GM18519 (cell line): Measurements from ENCODE around the gene P2RY8.

Experiments used
- ATAC-seq: cut with Tn5 transposase; IDR thresholded peaks from one replicate; pipeline ENCODE4 v1.9.1; 2021; ENCODE audit warnings: mild to moderate bottlenecking, moderate library complexity; ENCODE audit not compliant: unreplicated experiment, low FRiP score

P2RY8 gene

DNA sequence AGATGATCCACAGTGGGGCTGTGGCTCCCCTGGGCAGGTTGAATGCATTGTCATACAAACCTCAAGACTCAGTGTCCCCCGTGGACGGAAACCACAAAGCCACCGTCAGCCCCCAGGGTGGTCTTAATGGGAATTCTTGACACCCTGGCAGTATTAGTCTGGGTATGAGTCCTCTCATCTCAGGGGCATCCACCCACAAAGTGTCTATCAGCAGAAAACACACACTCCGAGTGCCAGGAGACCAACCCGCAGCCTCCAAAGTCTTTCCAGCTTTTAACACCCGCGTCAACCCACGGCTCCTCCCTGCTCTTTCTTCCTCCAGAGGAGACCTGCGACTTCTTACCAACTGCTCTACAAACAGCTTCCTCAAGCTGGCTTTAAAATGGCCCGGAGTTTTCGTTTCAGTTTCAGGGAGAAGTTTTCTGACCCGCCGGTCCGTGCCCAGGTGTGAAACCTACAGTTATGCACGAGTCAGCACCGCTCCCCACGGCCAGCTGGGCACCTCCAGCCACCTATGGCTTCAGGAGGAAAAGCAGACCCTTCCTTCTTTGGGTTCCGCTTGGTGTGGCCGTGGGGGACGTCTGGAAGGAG lies 69.9 kb downstream of the P2RY8 start:
- ATAC-seq, result no peak

DNA sequence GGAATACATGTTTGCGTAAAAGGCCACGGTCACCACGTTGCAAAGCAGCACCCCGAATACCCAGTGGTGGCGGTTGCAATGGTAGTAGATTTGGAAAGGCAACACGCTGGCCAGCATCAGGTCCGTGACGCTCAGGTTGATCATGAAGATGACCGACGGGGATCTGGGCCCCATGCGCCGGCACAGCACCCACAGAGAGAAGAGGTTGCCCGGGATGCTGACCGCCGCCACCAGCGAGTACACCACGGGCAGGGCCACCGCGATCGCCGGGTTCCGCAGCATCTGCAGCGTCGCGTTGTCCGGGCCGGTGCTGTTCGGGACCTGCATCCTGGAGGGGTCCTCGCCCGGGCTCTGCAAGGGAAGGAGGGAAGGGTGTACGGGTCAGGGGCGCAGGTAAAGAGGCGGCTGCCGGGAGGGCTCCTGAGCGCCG lies 70.7 kb downstream of the P2RY8 start:
- ATAC-seq, result no peak

DNA sequence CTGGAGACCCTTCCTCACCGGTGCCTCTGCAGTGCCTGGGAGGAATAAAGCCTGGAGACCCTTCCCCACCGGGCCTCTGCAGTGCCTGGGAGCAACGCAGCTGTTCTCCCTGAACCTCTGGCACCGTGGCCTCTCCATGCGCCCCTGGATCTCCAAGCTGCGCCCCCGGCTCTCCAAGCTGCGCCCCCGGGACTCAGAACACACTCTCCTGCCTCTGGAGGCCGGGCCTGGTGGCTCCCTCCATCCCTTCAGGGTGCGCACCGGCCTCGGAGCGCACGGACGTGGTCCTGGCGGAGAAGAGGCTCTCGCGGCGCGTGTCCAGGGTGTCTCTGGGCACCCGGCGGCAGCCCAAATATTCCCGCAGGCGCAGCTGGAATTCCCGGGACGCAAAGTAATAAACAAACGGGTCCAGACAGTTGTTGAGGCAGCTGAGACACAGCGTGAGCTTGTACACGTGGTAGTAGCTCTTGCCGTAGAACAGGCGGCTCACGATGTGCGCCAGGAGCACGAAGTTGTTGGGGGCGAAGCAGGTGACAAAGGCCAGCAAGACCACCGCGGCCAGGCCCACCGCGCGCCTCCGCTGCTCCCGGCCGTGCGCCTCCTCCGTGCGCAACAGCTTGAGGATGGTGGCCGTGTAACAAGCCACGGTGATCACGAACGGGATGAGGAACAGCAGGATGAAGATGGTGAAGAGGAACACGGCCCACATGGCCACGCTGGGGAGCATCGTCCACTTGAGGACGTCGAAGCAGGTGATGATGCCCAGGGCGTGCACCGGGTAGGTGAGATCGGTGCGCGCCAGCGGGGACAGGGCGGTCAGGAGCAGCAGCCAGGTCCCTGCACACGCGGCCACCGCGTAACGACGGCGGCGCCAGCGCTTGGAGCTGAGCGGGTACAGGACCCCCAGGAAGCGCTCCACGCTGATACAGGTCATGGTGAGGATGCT lies 71.4 kb downstream of the P2RY8 start:
- ATAC-seq, result no peak

- ATAC-seq, result no peak
Observed at GRCh38 chrX:1464971-1465285, 72.1 kb downstream of the P2RY8 start.

- ATAC-seq, result no peak
Observed at GRCh38 chrX:1464041-1464970, 72.7 kb downstream of the P2RY8 start.

DNA sequence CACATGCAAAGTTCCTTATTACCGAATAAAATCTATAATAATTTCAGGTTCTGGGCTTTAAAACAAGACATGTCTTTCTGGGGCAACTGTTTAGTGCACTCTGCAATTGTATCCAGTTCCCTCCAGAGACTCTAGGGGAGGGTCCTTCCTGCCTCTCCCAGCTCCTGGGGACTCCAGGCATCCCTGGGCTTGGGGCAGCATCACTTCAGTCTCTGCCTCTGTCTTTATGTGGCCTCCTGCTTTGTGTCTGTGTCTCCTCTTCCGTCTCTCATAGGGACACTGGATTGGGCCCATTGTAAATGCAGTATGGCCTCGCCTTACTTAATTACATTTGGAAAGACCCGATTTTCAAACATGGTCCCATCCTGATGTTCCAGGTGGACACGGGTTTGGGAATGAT lies 73.4 kb downstream of the P2RY8 start:
- no peak for ATAC-seq

- ATAC-seq, result no peak
Observed at GRCh38 chrX:1462596-1463251, 74.3 kb downstream of the P2RY8 start.

DNA sequence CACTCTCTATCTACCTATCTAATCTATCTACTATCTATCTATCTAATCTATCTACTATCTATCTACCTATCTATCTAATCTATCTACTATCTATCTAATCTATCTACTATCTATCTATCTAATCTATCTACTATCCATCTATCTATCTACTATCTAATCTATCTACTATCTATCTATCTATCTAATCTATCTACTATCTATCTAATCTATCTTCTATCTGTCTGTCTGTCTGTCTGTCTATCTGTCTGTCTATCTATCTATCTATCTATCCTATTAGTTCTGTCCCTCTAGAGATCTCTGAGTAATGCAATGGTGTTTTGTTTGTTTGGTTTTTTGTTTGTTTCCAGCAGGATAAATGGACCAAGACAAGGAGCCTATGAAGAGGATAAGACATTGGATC lies 74.9 kb downstream of the P2RY8 start:
- ATAC-seq, result no peak

DNA sequence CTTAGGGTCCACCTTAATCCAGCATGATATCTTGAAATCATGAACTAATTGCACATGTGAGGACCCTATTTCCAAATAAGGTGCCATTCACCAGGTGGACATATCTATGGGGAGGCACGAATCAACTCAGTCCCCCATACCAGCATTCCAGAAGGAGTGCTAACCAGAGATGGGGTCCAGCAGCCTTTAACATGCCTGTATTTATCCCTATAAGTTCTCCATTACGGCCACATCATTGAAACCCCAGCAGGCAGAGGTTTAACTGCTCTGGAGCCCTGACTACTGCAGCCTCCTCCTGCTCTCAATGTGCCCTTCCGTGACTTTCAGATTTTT lies 81.1 kb downstream of the P2RY8 start:
- ATAC-seq, result no peak

- ATAC-seq, result no peak
Observed at GRCh38 chrX:1453951-1454785, 82.8 kb downstream of the P2RY8 start.

DNA sequence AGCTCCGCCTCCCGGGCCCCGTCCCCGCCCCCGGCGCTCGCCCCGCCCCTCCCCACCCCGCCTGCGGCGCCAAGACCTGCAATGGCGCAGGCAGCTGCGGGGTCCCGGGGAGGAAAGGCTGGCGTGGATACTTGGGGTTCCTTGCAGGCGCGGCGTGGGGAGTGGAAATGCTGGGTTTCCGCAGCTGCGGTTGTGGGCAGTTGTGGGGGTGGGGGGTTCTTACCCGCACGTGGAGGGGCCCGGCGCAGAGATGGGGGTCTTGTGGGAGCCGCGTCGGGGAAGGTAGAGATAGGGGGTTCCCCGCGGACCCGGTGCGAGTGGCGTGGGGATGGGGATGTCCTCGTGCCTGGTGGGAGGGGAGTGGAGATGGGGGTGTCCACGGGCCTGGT lies 83.6 kb downstream of the P2RY8 start:
- ATAC-seq, result no peak

DNA sequence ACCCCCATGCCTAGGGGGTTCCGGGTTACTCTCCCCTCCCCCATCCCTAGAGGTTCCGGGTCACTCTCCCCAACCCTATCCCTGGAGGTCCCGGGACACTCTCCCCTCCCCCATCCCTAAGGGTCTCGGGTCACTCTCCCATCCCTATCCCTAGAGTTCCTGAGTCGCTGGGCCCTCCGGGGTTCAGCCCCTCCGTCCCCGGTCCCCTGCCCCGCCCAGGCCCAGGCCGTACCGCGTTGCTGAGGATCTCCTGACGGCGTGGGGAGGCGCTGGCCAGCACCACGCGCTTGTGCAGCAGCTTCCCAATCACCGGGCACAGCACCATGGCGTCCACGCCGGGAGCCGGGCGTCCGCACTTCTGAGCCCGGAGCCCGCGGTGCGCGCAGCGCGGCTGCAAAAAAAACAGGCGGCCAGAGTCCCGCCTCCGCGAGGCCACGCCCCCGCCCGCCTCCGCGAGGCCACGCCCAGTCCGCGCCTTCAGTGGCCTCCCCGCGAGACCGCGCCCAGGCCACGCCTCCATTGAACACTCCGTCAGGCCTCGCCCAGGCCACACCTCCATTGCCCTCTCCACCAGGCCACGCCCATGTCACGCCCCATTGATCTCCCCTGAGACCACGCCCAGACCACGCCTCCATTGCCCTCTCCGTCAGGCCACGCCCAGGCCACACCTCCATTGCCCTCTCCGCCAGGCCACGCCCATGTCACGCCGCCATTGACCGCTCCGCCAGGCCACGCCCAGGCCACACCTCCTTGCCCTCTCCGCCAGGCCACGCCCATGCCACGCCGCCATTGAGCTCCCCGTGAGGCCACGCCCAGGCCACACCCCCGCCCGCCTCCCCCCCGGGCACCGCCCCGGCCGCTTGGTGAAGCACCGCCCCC lies 84.2 kb downstream of the P2RY8 start, which contains the start of gene ASMTL:
TSS of gene ASMTL (minus strand) at position 394 of the 879 bp plus-strand sequence. CDS start at position 325, 69 bp downstream.
- ATAC-seq, result peak; percentile 60

GRCh38 chrX:1451661-1452515 lies 85.1 kb downstream of the P2RY8 start:
- ATAC-seq, result no peak

- no peak for ATAC-seq
Observed at GRCh38 chrX:1451251-1451660, 85.7 kb downstream of the P2RY8 start.

DNA sequence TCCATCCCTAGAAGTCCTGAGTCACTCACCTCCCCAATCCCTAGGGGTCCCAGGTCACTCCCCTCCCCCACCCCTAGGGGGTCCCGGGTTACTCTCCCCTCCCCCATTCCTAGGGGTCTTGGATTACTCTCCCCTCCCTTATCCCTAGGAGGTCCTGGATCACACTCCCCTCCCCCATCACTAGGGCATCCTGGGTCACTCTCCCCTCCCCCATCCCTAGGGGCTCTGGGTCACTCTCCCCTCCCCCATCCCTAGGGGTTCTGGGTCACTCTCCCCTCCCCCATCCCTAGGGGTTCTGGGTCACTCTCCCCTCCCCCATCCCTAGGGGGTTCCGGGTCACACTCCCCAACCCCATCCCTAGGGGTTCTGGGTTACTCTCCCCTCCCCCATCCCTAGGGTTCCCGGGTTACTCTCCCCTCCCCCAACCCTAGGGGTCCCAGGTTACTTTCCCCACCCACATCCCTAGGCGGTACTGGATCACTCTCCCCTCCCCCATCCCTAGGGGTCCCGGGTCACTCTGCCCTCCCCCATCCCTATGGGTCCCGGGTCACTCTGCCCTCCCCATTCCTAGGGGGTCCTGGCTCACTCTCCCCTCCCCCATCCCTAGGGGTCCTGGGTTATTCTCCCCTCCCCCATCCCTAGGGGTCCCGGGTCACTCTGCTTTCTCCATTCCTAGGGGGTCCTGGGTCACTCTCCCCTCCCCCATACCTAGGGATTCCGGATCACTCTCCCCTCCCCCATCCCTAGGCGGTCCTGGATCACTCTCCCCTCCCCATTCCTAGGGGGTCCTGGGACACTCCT lies 86.4 kb downstream of the P2RY8 start:
- ATAC-seq, result no peak

- ATAC-seq, result no peak
Observed at GRCh38 chrX:1449823-1450149, 87.2 kb downstream of the P2RY8 start.
